ENCODE data around the gene ARRDC3. TPM values are rescaled to one million over a fixed set of nuclear protein-coding genes. Genes with fewer than 3 reads are reported as not detected.

The ARRDC3 gene
- total RNA-seq, 1 experiment from 2014 or later = 2.8 TPM

DNA sequence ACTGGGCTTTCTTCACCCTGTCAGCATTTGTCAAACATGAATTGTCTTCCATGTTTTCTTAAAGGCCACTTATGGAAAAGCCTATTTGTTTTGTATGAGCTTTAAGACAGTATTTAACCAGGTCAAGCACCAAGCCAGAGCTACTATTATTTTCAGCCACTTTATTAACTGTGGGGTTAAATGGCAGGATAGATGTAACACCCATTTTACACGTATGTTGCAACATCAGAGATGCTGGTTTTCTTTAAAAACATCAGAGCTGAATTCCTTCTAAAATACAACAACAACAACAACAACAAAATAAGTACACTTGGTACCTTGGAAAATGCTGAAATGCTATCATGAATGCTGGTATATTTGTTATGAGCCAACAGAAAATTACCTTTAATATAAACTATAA lies 13.6 kb downstream of the ARRDC3 start:
- Histone ChIP-seq H3K56ac (ENCODE audit: insufficient read length, low read depth, low read length) (no peak overlapping the region), H3K27me3 (ENCODE audit: insufficient read depth, low read length) (no peaks in the 10 kb centered on the region), H2AFZ (ENCODE audit: low read length) (no peak overlapping the region), H3K9ac (ENCODE audit: extremely low read depth, insufficient read length, low read length) (no peak overlapping the region), H4K91ac (ENCODE audit: insufficient read length, low read depth, low read length) (no peak overlapping the region), H3K27ac (ENCODE audit: insufficient read length, low read depth, low read length) (no peak overlapping the region), H3K14ac (ENCODE audit: insufficient read depth, low read length) (no peak overlapping the region), H4K8ac (replicated peaks; ENCODE audit: insufficient read length, low read depth, low read length) (no peak overlapping the region), H3K9me3 (ENCODE audit: control insufficient read depth, low read depth, low read length) (no peaks in the 10 kb centered on the region), H3K79me2 (ENCODE audit: insufficient read depth, low read length) (no peaks in the 10 kb centered on the region), H2BK12ac (ENCODE audit: insufficient read length, low read depth, low read length) (no peak overlapping the region), H3K4me2 (ENCODE audit: insufficient read depth, insufficient read length, low read length) (no peak overlapping the region), H2BK5ac (ENCODE audit: insufficient read length, low read length) (no peak overlapping the region), H2BK120ac (ENCODE audit: low read depth, low read length, poor library complexity, severe bottlenecking) (no peak overlapping the region), H3T11ph (ENCODE audit: low read length) (no peak overlapping the region), H4K20me1 (ENCODE audit: control insufficient read depth, insufficient read depth, insufficient read length) (no peaks in the 10 kb centered on the region), H3K4ac (ENCODE audit: low read depth, low read length) (no peak overlapping the region), H2BK20ac (ENCODE audit: low read depth, low read length, poor library complexity, severe bottlenecking) (no peak overlapping the region), H4K5ac (ENCODE audit: insufficient read length, low read depth, low read length) (no peak overlapping the region), H2AK5ac (ENCODE audit: insufficient read length, low read length) (no peak overlapping the region), H3K18ac (ENCODE audit: insufficient read length, low read depth, low read length) (no peak overlapping the region), H3K23ac (ENCODE audit: insufficient read length, low read depth, low read length) (no peak overlapping the region), H3K23me2 (ENCODE audit: insufficient read length, low read depth, low read length, poor library complexity, severe bottlenecking) (no peaks in the 10 kb centered on the region), H2BK15ac (ENCODE audit: low read depth, low read length) (no peak overlapping the region), H3K79me1 (ENCODE audit: insufficient read depth, low read depth, low read length, poor library complexity, severe bottlenecking) (no peaks in the 10 kb centered on the region), H3K4me1 (ENCODE audit: insufficient read depth, low read length) (no peaks in the 10 kb centered on the region)
- Mint-ChIP-seq H3K4me1 (no peaks in the 10 kb centered on the region), H3K4me3 (no peak overlapping the region), H3K27ac (peak overlapping the region in 1 of 3 experiments; percentile 64; a peak in 1 of 7 replicates), H3K27me3 (ENCODE audit: low read depth) (no peaks in the 10 kb centered on the region), H3K9me3 (no peaks in the 10 kb centered on the region), H3K36me3 (ENCODE audit: insufficient read depth in 1 of 3, low read depth in 3 of 3) (peaks cover 26 to 62% (median 28%) of the 10 kb centered on the region in 3 experiments; a peak in 6 of 7 replicates)
- DNase-seq = no peak
- TF ChIP-seq, protein P1, sequence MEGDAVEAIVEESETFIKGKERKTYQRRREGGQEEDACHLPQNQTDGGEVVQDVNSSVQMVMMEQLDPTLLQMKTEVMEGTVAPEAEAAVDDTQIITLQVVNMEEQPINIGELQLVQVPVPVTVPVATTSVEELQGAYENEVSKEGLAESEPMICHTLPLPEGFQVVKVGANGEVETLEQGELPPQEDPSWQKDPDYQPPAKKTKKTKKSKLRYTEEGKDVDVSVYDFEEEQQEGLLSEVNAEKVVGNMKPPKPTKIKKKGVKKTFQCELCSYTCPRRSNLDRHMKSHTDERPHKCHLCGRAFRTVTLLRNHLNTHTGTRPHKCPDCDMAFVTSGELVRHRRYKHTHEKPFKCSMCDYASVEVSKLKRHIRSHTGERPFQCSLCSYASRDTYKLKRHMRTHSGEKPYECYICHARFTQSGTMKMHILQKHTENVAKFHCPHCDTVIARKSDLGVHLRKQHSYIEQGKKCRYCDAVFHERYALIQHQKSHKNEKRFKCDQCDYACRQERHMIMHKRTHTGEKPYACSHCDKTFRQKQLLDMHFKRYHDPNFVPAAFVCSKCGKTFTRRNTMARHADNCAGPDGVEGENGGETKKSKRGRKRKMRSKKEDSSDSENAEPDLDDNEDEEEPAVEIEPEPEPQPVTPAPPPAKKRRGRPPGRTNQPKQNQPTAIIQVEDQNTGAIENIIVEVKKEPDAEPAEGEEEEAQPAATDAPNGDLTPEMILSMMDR (conservative IDR thresholded peaks at IDR 0.05) = no peak
- no CpG with 5 or more reads among the region's 1 CpG for WGBS (ENCODE audit: extremely low coverage, insufficient read length, low lambda C conversion rate)

All from H9 (cell line).